Measurements from ENCODE around the gene COL5A1.

Gene COL5A1

GRCh38 chr9:134796882-134797281 lies 155.3 kb downstream of the COL5A1 start:
- DNase-seq = no peak

GRCh38 chr9:134800791-134801339 lies 159.3 kb downstream of the COL5A1 start:
- no peak for DNase-seq

- no peak for DNase-seq
Measured at GRCh38 chr9:134802216-134802795, 160.7 kb downstream of the COL5A1 start.

- DNase-seq = no peak
Measured at GRCh38 chr9:134804871-134805270, 163.3 kb downstream of the COL5A1 start.

- DNase-seq = no peak
Measured at GRCh38 chr9:134807716-134808446, 166.3 kb downstream of the COL5A1 start.

- DNase-seq = no peak
Measured at GRCh38 chr9:134808447-134808792, 166.8 kb downstream of the COL5A1 start.

- DNase-seq = no peak
Measured at GRCh38 chr9:134809292-134809691, 167.7 kb downstream of the COL5A1 start.

GRCh38 chr9:134809826-134810225 lies 168.2 kb downstream of the COL5A1 start:
- no peak for DNase-seq

GRCh38 chr9:134811079-134811672 lies 169.6 kb downstream of the COL5A1 start:
- no peak for DNase-seq

GRCh38 chr9:134811673-134812342 lies 170.2 kb downstream of the COL5A1 start:
- DNase-seq = no peak

GRCh38 chr9:134812343-134812673 lies 170.7 kb downstream of the COL5A1 start:
- no peak for DNase-seq

- no peak for DNase-seq
Measured at GRCh38 chr9:134813841-134814240, 172.2 kb downstream of the COL5A1 start.

GRCh38 chr9:134814598-134815215 lies 173.1 kb downstream of the COL5A1 start:
- DNase-seq = no peak

- no peak for DNase-seq
Measured at GRCh38 chr9:134815435-134816214, 174.0 kb downstream of the COL5A1 start.

- DNase-seq = no peak
Measured at GRCh38 chr9:134816264-134816663, 174.7 kb downstream of the COL5A1 start.

GRCh38 chr9:134818000-134818568 lies 176.5 kb downstream of the COL5A1 start:
- DNase-seq = no peak

GRCh38 chr9:134818591-134818990 lies 177.0 kb downstream of the COL5A1 start:
- no peak for DNase-seq

GRCh38 chr9:134820901-134821300 lies 179.3 kb downstream of the COL5A1 start:
- no peak for DNase-seq

GRCh38 chr9:134822541-134822940 lies 180.9 kb downstream of the COL5A1 start:
- no peak for DNase-seq

- no peak for DNase-seq
Measured at GRCh38 chr9:134823623-134824022, 182.0 kb downstream of the COL5A1 start.

GRCh38 chr9:134824583-134824982 lies 183.0 kb downstream of the COL5A1 start:
- DNase-seq = no peak

GRCh38 chr9:134825025-134825424 lies 183.4 kb downstream of the COL5A1 start:
- no peak for DNase-seq

All from NCI-H748 treated with DMSO at 0.1 percent for 48 hours (cell line).